H9 (cell line): ENCODE measurements around the gene OR2H1. TPM values are rescaled to one million over a fixed set of nuclear protein-coding genes. Genes with fewer than 3 reads are reported as not detected.
A peak's percentile ranks its signal among the peaks of the same experiment; 100 is the strongest.

ENCODE experiments used
- DNase-seq: peaks from one replicate; pipeline ENCODE4 v3.0.0-alpha.2; 2017
- H2AFZ ChIP-seq: one replicate; pipeline ENCODE4 v1.6.1; 2013; ENCODE audit warnings: mild to moderate bottlenecking, low read length, control low read depth, moderate library complexity
- H2AK5ac ChIP-seq: 2 replicates; pipeline ENCODE4 v1.6.1; 2013; ENCODE audit warnings: low read length, control low read depth, mixed read lengths; ENCODE audit not compliant: insufficient read length
- H2BK120ac ChIP-seq: one replicate; pipeline ENCODE4 v1.6.1; 2013; ENCODE audit warnings: low read depth, mild to moderate bottlenecking, low read length, control low read depth, inconsistent platforms; ENCODE audit not compliant: poor library complexity, severe bottlenecking
- H2BK12ac ChIP-seq: 2 replicates; pipeline ENCODE4 v1.6.1; 2013; ENCODE audit warnings: low read length, control low read depth, mixed read lengths, low read depth; ENCODE audit not compliant: insufficient read length
- H2BK15ac ChIP-seq: 2 replicates; pipeline ENCODE4 v1.6.1; 2013; ENCODE audit warnings: low read depth, low read length, control low read depth
- H2BK20ac ChIP-seq: one replicate; pipeline ENCODE4 v1.6.1; 2013; ENCODE audit warnings: low read depth, mild to moderate bottlenecking, low read length, control low read depth, inconsistent platforms; ENCODE audit not compliant: poor library complexity, severe bottlenecking
- H2BK5ac ChIP-seq: 2 replicates; pipeline ENCODE4 v1.6.1; 2013; ENCODE audit warnings: low read length, control low read depth, mixed read lengths; ENCODE audit not compliant: insufficient read length
- H3K14ac ChIP-seq: 2 replicates; pipeline ENCODE4 v1.6.1; 2013; ENCODE audit warnings: low read length, control low read depth; ENCODE audit not compliant: insufficient read depth
- H3K18ac ChIP-seq: 2 replicates; pipeline ENCODE4 v1.6.1; 2013; ENCODE audit warnings: low read depth, mild to moderate bottlenecking, mixed read lengths, low read length, control low read depth; ENCODE audit not compliant: insufficient read length
- H3K23ac ChIP-seq: 2 replicates; pipeline ENCODE4 v1.6.1; 2013; ENCODE audit warnings: low read length, control low read depth, mixed read lengths, low read depth; ENCODE audit not compliant: insufficient read length
- H3K23me2 ChIP-seq: 2 replicates; pipeline ENCODE4 v1.6.1; 2013; ENCODE audit warnings: low read depth, mild to moderate bottlenecking, mixed read lengths, low read length, control low read depth; ENCODE audit not compliant: insufficient read length, poor library complexity, severe bottlenecking
- H3K27ac ChIP-seq: 2 replicates; pipeline ENCODE4 v1.5.1; 2013; ENCODE audit warnings: low read length, control low read depth, mixed read lengths, low read depth; ENCODE audit not compliant: insufficient read length
- H3K27me3 ChIP-seq: 2 replicates; pipeline ENCODE4 v1.6.1; 2013; ENCODE audit warnings: low read length, control low read depth, inconsistent platforms; ENCODE audit not compliant: insufficient read depth
- H3K4ac ChIP-seq: 2 replicates; pipeline ENCODE4 v1.6.1; 2013; ENCODE audit warnings: low read depth, mild to moderate bottlenecking, control low read depth, inconsistent platforms, low read length, moderate library complexity
- H3K4me1 ChIP-seq: 2 replicates; pipeline ENCODE4 v1.6.1; 2013; ENCODE audit warnings: low read length, control low read depth, inconsistent platforms; ENCODE audit not compliant: insufficient read depth
- H3K4me2 ChIP-seq: 2 replicates; pipeline ENCODE4 v1.6.1; 2013; ENCODE audit warnings: low read length, control low read depth, mixed read lengths; ENCODE audit not compliant: insufficient read length, insufficient read depth
- H3K56ac ChIP-seq: 2 replicates; pipeline ENCODE4 v1.6.1; 2013; ENCODE audit warnings: low read depth, mild to moderate bottlenecking, mixed read lengths, low read length, control low read depth; ENCODE audit not compliant: insufficient read length
- H3K79me1 ChIP-seq: 2 replicates; pipeline ENCODE4 v1.6.1; 2013; ENCODE audit warnings: low read depth, mild to moderate bottlenecking, moderate library complexity, low read length, control low read depth, inconsistent platforms; ENCODE audit not compliant: insufficient read depth, poor library complexity, severe bottlenecking
- H3K79me2 ChIP-seq: 2 replicates; pipeline ENCODE4 v1.6.1; 2013; ENCODE audit warnings: low read length, control low read depth, inconsistent platforms; ENCODE audit not compliant: insufficient read depth
- H3K9ac ChIP-seq: 2 replicates; pipeline ENCODE4 v1.6.1; 2013; ENCODE audit warnings: low read length, control low read depth, mixed read lengths; ENCODE audit not compliant: insufficient read length; ENCODE audit errors: extremely low read depth
- H3K9me3 ChIP-seq: one replicate; pipeline ENCODE4 v1.6.1; 2013; ENCODE audit warnings: low read depth, low read length, inconsistent platforms; ENCODE audit not compliant: control insufficient read depth
- H3T11ph ChIP-seq: one replicate; pipeline ENCODE4 v1.6.1; 2013; ENCODE audit warnings: mild to moderate bottlenecking, low read length, control low read depth, inconsistent platforms
- H4K20me1 ChIP-seq: one replicate; pipeline ENCODE4 v1.6.1; 2013; ENCODE audit not compliant: control insufficient read depth, insufficient read length, insufficient read depth
- H4K5ac ChIP-seq: 2 replicates; pipeline ENCODE4 v1.6.1; 2013; ENCODE audit warnings: low read depth, mild to moderate bottlenecking, mixed read lengths, low read length, control low read depth; ENCODE audit not compliant: insufficient read length
- H4K8ac ChIP-seq: replicated peaks from 2 replicates; pipeline ENCODE4 v1.6.1; 2013; ENCODE audit warnings: low read length, control low read depth, mixed read lengths, low read depth; ENCODE audit not compliant: insufficient read length
- H4K91ac ChIP-seq: 2 replicates; pipeline ENCODE4 v1.6.1; 2013; ENCODE audit warnings: low read depth, mild to moderate bottlenecking, moderate library complexity, mixed read lengths, low read length, control low read depth; ENCODE audit not compliant: insufficient read length
- H3K27ac Mint-ChIP-seq, 3 experiments: 2 replicates in 2 of 3; 3 replicates in 1 of 3; pipeline ENCODE4 v1.8.0; 2020 to 2021; ENCODE audit warnings: mixed read lengths in 3 of 3, mild to moderate bottlenecking in 1 of 3, moderate library complexity in 1 of 3
- H3K27me3 Mint-ChIP-seq: 2 replicates; pipeline ENCODE4 v1.8.0; 2021; ENCODE audit warnings: low read depth, mild to moderate bottlenecking, moderate library complexity, mixed read lengths
- H3K36me3 Mint-ChIP-seq, 3 experiments: 2 replicates in 2 of 3; 3 replicates in 1 of 3; pipeline ENCODE4 v1.8.0; 2020 to 2021; ENCODE audit warnings: low read depth in 3 of 3, mixed read lengths in 3 of 3; ENCODE audit not compliant: insufficient read depth in 1 of 3
- H3K4me1 Mint-ChIP-seq, 2 experiments: 2 replicates each; pipeline ENCODE4 v1.8.0; 2020; ENCODE audit warnings: mixed read lengths in 2 of 2
- H3K4me3 Mint-ChIP-seq, 2 experiments: 2 replicates in 1 of 2; 3 replicates in 1 of 2; pipeline ENCODE4 v1.8.0; 2020 to 2021; ENCODE audit warnings: mild to moderate bottlenecking in 2 of 2, mixed read lengths in 2 of 2, moderate library complexity in 1 of 2
- H3K9me3 Mint-ChIP-seq, 2 experiments: 2 replicates in 1 of 2; 3 replicates in 1 of 2; pipeline ENCODE4 v1.8.0; 2020; ENCODE audit warnings: mild to moderate bottlenecking in 2 of 2, mixed read lengths in 2 of 2, moderate library complexity in 1 of 2
- WGBS: extraction: QIAGEN DNeasy Blood & Tissue Kit; methylation state at CpG from one replicate; pipeline ENCODE4 v1.1.7; 2013; ENCODE audit warnings: missing lambda C conversion rate, low lambda C conversion rate, mixed read lengths; ENCODE audit not compliant: insufficient read length; ENCODE audit errors: extremely low coverage; 5-methylcytosine and 5-hydroxymethylcytosine counted together
- total RNA-seq: library from RNA; stranded (reverse); gene quantifications from 2 replicates; pipeline ENCODE4 v1.2.1, GENCODE V29; 2021
- TF ChIP-seq, protein P1 (sequence below): fragments of 200-600 bp; sonication (generic); conservative IDR thresholded peaks from 3 replicates; pipeline ENCODE4 v1.8.0; 2021; ENCODE audit warnings: antibody characterized with exemption, mild to moderate bottlenecking

Gene OR2H1
- total RNA-seq, 1 experiment from 2014 or later: not detected

- Histone ChIP-seq H3K14ac (no peak overlapping the region), H3K79me1 (no peaks in the 10 kb centered on the region), H4K20me1 (no peaks in the 10 kb centered on the region), H2BK5ac (no peak overlapping the region), H2AFZ (no peak overlapping the region), H2BK15ac (no peak overlapping the region), H3K18ac (no peak overlapping the region), H4K5ac (no peak overlapping the region), H3K27ac (no peak overlapping the region), H3K23me2 (no peaks in the 10 kb centered on the region), H3K4me2 (no peak overlapping the region), H3K9ac (no peak overlapping the region), H2BK120ac (no peak overlapping the region), H2BK12ac (no peak overlapping the region), H3T11ph (no peak overlapping the region), H3K27me3 (no peaks in the 10 kb centered on the region), H3K9me3 (no peaks in the 10 kb centered on the region), H3K4ac (no peak overlapping the region), H3K4me1 (no peaks in the 10 kb centered on the region), H2BK20ac (no peak overlapping the region), H3K79me2 (no peaks in the 10 kb centered on the region), H4K91ac (no peak overlapping the region), H3K56ac (no peak overlapping the region), H4K8ac (no peak overlapping the region), H2AK5ac (no peak overlapping the region), H3K23ac (no peak overlapping the region)
- H3K4me3 Mint-ChIP-seq: no peak overlapping the region
- H3K36me3 Mint-ChIP-seq: no peaks in the 10 kb centered on the region
- no CpG with 5 or more reads among the region's 5 CpGs for WGBS
- TF ChIP-seq, protein P1, sequence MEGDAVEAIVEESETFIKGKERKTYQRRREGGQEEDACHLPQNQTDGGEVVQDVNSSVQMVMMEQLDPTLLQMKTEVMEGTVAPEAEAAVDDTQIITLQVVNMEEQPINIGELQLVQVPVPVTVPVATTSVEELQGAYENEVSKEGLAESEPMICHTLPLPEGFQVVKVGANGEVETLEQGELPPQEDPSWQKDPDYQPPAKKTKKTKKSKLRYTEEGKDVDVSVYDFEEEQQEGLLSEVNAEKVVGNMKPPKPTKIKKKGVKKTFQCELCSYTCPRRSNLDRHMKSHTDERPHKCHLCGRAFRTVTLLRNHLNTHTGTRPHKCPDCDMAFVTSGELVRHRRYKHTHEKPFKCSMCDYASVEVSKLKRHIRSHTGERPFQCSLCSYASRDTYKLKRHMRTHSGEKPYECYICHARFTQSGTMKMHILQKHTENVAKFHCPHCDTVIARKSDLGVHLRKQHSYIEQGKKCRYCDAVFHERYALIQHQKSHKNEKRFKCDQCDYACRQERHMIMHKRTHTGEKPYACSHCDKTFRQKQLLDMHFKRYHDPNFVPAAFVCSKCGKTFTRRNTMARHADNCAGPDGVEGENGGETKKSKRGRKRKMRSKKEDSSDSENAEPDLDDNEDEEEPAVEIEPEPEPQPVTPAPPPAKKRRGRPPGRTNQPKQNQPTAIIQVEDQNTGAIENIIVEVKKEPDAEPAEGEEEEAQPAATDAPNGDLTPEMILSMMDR: no peak
- H3K27me3 Mint-ChIP-seq: no peaks in the 10 kb centered on the region; the same call in 1 of the 2 replicates
- no peak overlapping the region for H3K27ac Mint-ChIP-seq
- DNase-seq: peak; percentile 6
- no peaks in the 10 kb centered on the region for H3K4me1 Mint-ChIP-seq
- H3K9me3 Mint-ChIP-seq: peaks cover 0 to 2% of the 10 kb centered on the region in 2 experiments; a peak in 2 of 5 replicates
These were observed 30.2 kb downstream of the OR2H1 start for GRCh38 chr6:29487131-29487530.
